Activated CD8-positive, alpha-beta memory T cell treated with anti-CD3 and anti-CD28 coated beads for 48 hours (primary cell): ENCODE measurements around the gene CTSO.
"Not testable (repeated sequence)": the region's sequence is repeated elsewhere in the genome, so short reads cannot be mapped to it uniquely, and the experiment has no call there.

Experiments
- DNase-seq, 3 experiments: peaks; one replicate each; pipeline ENCODE4 v3.0.0-alpha.2; 2020; ENCODE audit warnings: low read depth in 2 of 3, low spot score in 2 of 3

CTSO gene

GRCh38 chr4:155908187-155909139, 45.2 kb downstream of the CTSO start:
- no peak for DNase-seq

- no peak for DNase-seq
Measured at GRCh38 chr4:155907556-155907955, 46.1 kb downstream of the CTSO start.

- DNase-seq = no peak
Measured at GRCh38 chr4:155906554-155907247, 47.0 kb downstream of the CTSO start.

GRCh38 chr4:155904331-155904730, 49.3 kb downstream of the CTSO start:
- no peak for DNase-seq

GRCh38 chr4:155903453-155903852, 50.2 kb downstream of the CTSO start, which contains the start of gene TDO2:
TSS of gene TDO2 (plus strand) at chr4:155903696. CDS start at chr4:155903759, 63 bp downstream.
- DNase-seq = no peak

GRCh38 chr4:155901013-155901412, 52.7 kb downstream of the CTSO start:
- DNase-seq = no peak

- DNase-seq = no peak
Measured at GRCh38 chr4:155900381-155900780, 53.3 kb downstream of the CTSO start.

- no peak for DNase-seq
Measured at GRCh38 chr4:155899891-155900290, 53.8 kb downstream of the CTSO start.

GRCh38 chr4:155898371-155898770, 55.3 kb downstream of the CTSO start:
- not testable (repeated sequence) for DNase-seq

GRCh38 chr4:155891058-155891457, 62.6 kb downstream of the CTSO start:
- DNase-seq = no peak

- DNase-seq = no peak
Measured at GRCh38 chr4:155889946-155890345, 63.7 kb downstream of the CTSO start.

- no peak for DNase-seq
Measured at GRCh38 chr4:155889031-155889793, 64.5 kb downstream of the CTSO start.

- DNase-seq = no peak
Measured at GRCh38 chr4:155887847-155888570, 65.7 kb downstream of the CTSO start.

GRCh38 chr4:155887045-155887444, 66.6 kb downstream of the CTSO start:
- DNase-seq = no peak

- DNase-seq = no peak
Measured at GRCh38 chr4:155885666-155886065, 68.0 kb downstream of the CTSO start.

GRCh38 chr4:155883895-155884294, 69.8 kb downstream of the CTSO start:
- no peak for DNase-seq

GRCh38 chr4:155881555-155881954, 72.1 kb downstream of the CTSO start:
- DNase-seq = no peak

- DNase-seq = no peak
Measured at GRCh38 chr4:155879767-155880166, 73.9 kb downstream of the CTSO start.

GRCh38 chr4:155878611-155879010, 75.1 kb downstream of the CTSO start:
- DNase-seq = no peak

- DNase-seq = no peak
Measured at GRCh38 chr4:155877971-155878370, 75.7 kb downstream of the CTSO start.

GRCh38 chr4:155875878-155876277, 77.8 kb downstream of the CTSO start:
- DNase-seq = no peak
